ENCODE results near the gene FGD2.
A peak's percentile ranks its signal among the peaks of the same experiment; 100 is the strongest.
"Not testable (repeated sequence)": the region's sequence is repeated elsewhere in the genome, so short reads cannot be mapped to it uniquely, and the experiment has no call there.

FGD2 gene

GRCh38 chr6:37058984-37059343 is 53.5 kb downstream of the FGD2 start:
- DNase-seq (ENCODE audit: low spot score) = not testable (repeated sequence)

- peak; percentile 96 for DNase-seq (ENCODE audit: low spot score)
Measured at GRCh38 chr6:37059344-37060194, 54.1 kb downstream of the FGD2 start.

- DNase-seq (ENCODE audit: low spot score) = no peak
Measured at GRCh38 chr6:37060195-37060559, 54.7 kb downstream of the FGD2 start.

GRCh38 chr6:37061157-37061804 is 55.8 kb downstream of the FGD2 start:
- DNase-seq (ENCODE audit: low spot score) = no peak

GRCh38 chr6:37062424-37062823 is 57.0 kb downstream of the FGD2 start:
- no peak for DNase-seq (ENCODE audit: low spot score)

- no peak for DNase-seq (ENCODE audit: low spot score)
Measured at GRCh38 chr6:37068356-37069270, 63.2 kb downstream of the FGD2 start.

GRCh38 chr6:37069639-37070038 is 64.2 kb downstream of the FGD2 start:
- DNase-seq (ENCODE audit: low spot score) = no peak

GRCh38 chr6:37072526-37072925 is 67.1 kb downstream of the FGD2 start:
- DNase-seq (ENCODE audit: low spot score) = no peak

- no peak for DNase-seq (ENCODE audit: low spot score)
Measured at GRCh38 chr6:37074053-37074827, 68.8 kb downstream of the FGD2 start.

- no peak for DNase-seq (ENCODE audit: low spot score)
Measured at GRCh38 chr6:37077191-37077904, 71.9 kb downstream of the FGD2 start.

- peak; percentile 94 for DNase-seq (ENCODE audit: low spot score)
Measured at GRCh38 chr6:37077905-37078296, 72.4 kb downstream of the FGD2 start.

Measured in hepatic stellate cell (primary cell).